Mucosa of descending colon (tissue), 3 donors: Measurements from ENCODE around the gene ERICH6B. TPM values are rescaled to one million over a fixed set of nuclear protein-coding genes. Genes with fewer than 3 reads are reported as not detected.

Source experiments
- ATAC-seq: fragments of 200-7000 bp; cut with Tn5 transposase; one replicate; pipeline ENCODE4 v1.9.1; 2020; ENCODE audit warnings: mild to moderate bottlenecking, moderate library complexity
- DNase-seq, 3 donors: peaks; one replicate each; pipeline ENCODE4 v3.0.0-alpha.2; 2020
- H3K36me3 ChIP-seq: fragments of 200-600 bp; one replicate; pipeline ENCODE4 v1.8.0; 2021; ENCODE audit warnings: low read depth, mild to moderate bottlenecking
- H3K4me1 ChIP-seq: fragments of 200-600 bp; one replicate; pipeline ENCODE4 v1.8.0; 2021; ENCODE audit warnings: low read depth, mild to moderate bottlenecking
- H3K4me3 ChIP-seq: fragments of 200-600 bp; one replicate; pipeline ENCODE4 v1.8.0; 2021; ENCODE audit warnings: mild to moderate bottlenecking
- H3K9me3 ChIP-seq: fragments of 200-600 bp; one replicate; pipeline ENCODE4 v1.8.0; 2021; ENCODE audit warnings: mild to moderate bottlenecking
- CTCF ChIP-seq: fragments of 200-600 bp; IDR thresholded peaks from one replicate; pipeline ENCODE4 v1.8.0; 2022; ENCODE audit warnings: antibody characterized with exemption, mild to moderate bottlenecking
- intact Hi-C, 2 donors: fragments of 100-400 bp; cut with DNase I in 1 of 2; cut with micrococcal nuclease in 1 of 2; formaldehyde crosslinking; loops; one replicate each; pipeline versions ENCODE4 v1.11.0 to v1.11.1; 2022; cut with DNase I, micrococcal nuclease
- total RNA-seq, 3 donors: library from RNA; stranded (reverse); fragmentation: NEBNext Ultra II Directional in 2 of 3; extraction: Animal tissue kit (Norgen Biotek cat#: 25700) in 2 of 3; gene quantifications; one replicate each; pipeline versions ENCODE4 v1.2.1 to v1.2.4, GENCODE V29; 2021 to 2023
- donor health status: DM: no; HTN: no; CAD: no; lungs with moderate emphysema.
- donor health status: DM: no; HTN: no; CAD: no.
- donor health status: DM: no; HTN: yes; CAD: no.

The ERICH6B gene
- total RNA-seq, 3 donors from 2014 or later, result not detected

- Histone ChIP-seq H3K36me3 (no peaks in the 10 kb centered on the region), H3K4me3 (no peak overlapping the region), H3K4me1 (no peaks in the 10 kb centered on the region), H3K9me3 (no peaks in the 10 kb centered on the region)
- TF ChIP-seq CTCF, result no peak
- ATAC-seq, result no peak
- DNase-seq, result no peak
- intact Hi-C loops, result no loop called here
Observed at GRCh38 chr13:45604892-45605291, 10.6 kb downstream of the ERICH6B start.

- no peaks in the 10 kb centered on the region for H3K9me3 ChIP-seq
- H3K4me3 ChIP-seq, result no peak overlapping the region
- intact Hi-C loops, result no loop called here
- H3K36me3 ChIP-seq, result no peaks in the 10 kb centered on the region
- H3K4me1 ChIP-seq, result no peaks in the 10 kb centered on the region
- DNase-seq (no peak), ATAC-seq (no peak)
- no peak for TF ChIP-seq CTCF
Observed at GRCh38 chr13:45603338-45603737, 12.2 kb downstream of the ERICH6B start.

- Histone ChIP-seq H3K4me1 (no peaks in the 10 kb centered on the region), H3K4me3 (no peak overlapping the region), H3K9me3 (no peaks in the 10 kb centered on the region), H3K36me3 (no peaks in the 10 kb centered on the region)
- ATAC-seq (no peak), DNase-seq (no peak)
- no peak for TF ChIP-seq CTCF
- intact Hi-C loops, result no loop called here
Observed at GRCh38 chr13:45602183-45603170, 13.1 kb downstream of the ERICH6B start.

- no peak overlapping the region for H3K4me3 ChIP-seq
- DNase-seq, result no peak
- intact Hi-C loops, result no loop called here
- no peaks in the 10 kb centered on the region for H3K9me3 ChIP-seq
- TF ChIP-seq CTCF, result no peak
- H3K4me1 ChIP-seq, result no peaks in the 10 kb centered on the region
- ATAC-seq, result no peak
- no peaks in the 10 kb centered on the region for H3K36me3 ChIP-seq
Observed at GRCh38 chr13:45601680-45602079, 13.9 kb downstream of the ERICH6B start.

GRCh38 chr13:45598597-45598996 lies 16.9 kb downstream of the ERICH6B start:
- TF ChIP-seq CTCF, result no peak
- no peaks in the 10 kb centered on the region for H3K36me3 ChIP-seq
- no peak for ATAC-seq
- H3K4me3 ChIP-seq, result no peak overlapping the region
- no peak for DNase-seq
- intact Hi-C loops, result no loop called here
- no peaks in the 10 kb centered on the region for H3K4me1 ChIP-seq
- no peaks in the 10 kb centered on the region for H3K9me3 ChIP-seq
